SK-N-SH (cell line): Measurements from ENCODE around the gene BCR. TPM values are rescaled to one million over a fixed set of nuclear protein-coding genes. Genes with fewer than 3 reads are reported as not detected.

Experiments
- CTCF ChIA-PET: fragments of 300-600, 350-600 bp; formaldehyde crosslinking; extraction: SDS; loops from one replicate; lab custom pipeline; 2021; lab: Yijun Ruan, JAX
- POLR2A ChIA-PET: fragments of 350-600 bp; sonication (Branson Sonifier 250); formaldehyde crosslinking; extraction: SDS; loops from one replicate; lab custom pipeline; 2020; ENCODE audit warnings: antibody characterized with exemption, inconsistent platforms; lab: Yijun Ruan, JAX
- DNase-seq: peaks from one replicate; pipeline ENCODE4 v3.0.0; 2012
- H2AFZ ChIP-seq: fragments of 200-600 bp; sonication (generic); 2 replicates; pipeline ENCODE4 v1.8.1; 2016; ENCODE audit warnings: antibody characterized with exemption, mild to moderate bottlenecking, low read depth
- H3F3A ChIP-seq: fragments of 200-600 bp; sonication (generic); replicated peaks from 2 replicates; pipeline ENCODE3; 2016; ENCODE audit warnings: antibody characterized with exemption, mild to moderate bottlenecking; ENCODE audit not compliant: insufficient read depth
- H3K27ac ChIP-seq, 2 experiments: fragments of 200-500 bp in 1 of 2; fragments of 200-600 bp in 1 of 2; sonication (Bioruptor generic) in 1 of 2; sonication (generic), shearing (Covaris generic) in 1 of 2; 2 replicates each; pipeline versions ENCODE4 v1.5.1 to v1.6.1; 2014 to 2016; ENCODE audit warnings: low read depth in 2 of 2, inconsistent platforms in 1 of 2, low read length in 1 of 2, mild to moderate bottlenecking in 1 of 2, mixed read lengths in 1 of 2
- H3K27me3 ChIP-seq: fragments of 200-600 bp; sonication (generic), shearing (Covaris generic); 2 replicates; pipeline ENCODE4 v1.6.1; 2016; ENCODE audit warnings: mixed run types; ENCODE audit not compliant: insufficient read depth
- H3K36me3 ChIP-seq, 2 experiments: fragments of 200-500 bp in 1 of 2; fragments of 200-600 bp in 1 of 2; sonication (Bioruptor generic) in 1 of 2; sonication (generic) in 1 of 2; replicated peaks in 1 of 2; 2 replicates each; pipeline versions ENCODE3 to v1.5.1; 2014 to 2016; ENCODE audit warnings: low read length in 1 of 2, mild to moderate bottlenecking in 1 of 2; ENCODE audit not compliant: insufficient read depth in 2 of 2, control insufficient read depth in 1 of 2
- H3K4me1 ChIP-seq, 2 experiments: fragments of 200-500 bp in 1 of 2; fragments of 200-600 bp in 1 of 2; sonication (Bioruptor generic) in 1 of 2; sonication (generic), shearing (Covaris generic) in 1 of 2; 2 replicates each; pipeline versions ENCODE4 v1.5.1 to v1.6.1; 2014 to 2016; ENCODE audit warnings: low read depth in 1 of 2, low read length in 1 of 2, mixed run types in 1 of 2; ENCODE audit not compliant: insufficient read depth in 2 of 2, control insufficient read depth in 1 of 2
- H3K4me2 ChIP-seq: fragments of 200-600 bp; sonication (generic), shearing (Covaris generic); 2 replicates; pipeline ENCODE4 v1.6.1; 2017; ENCODE audit warnings: mixed run types
- H3K4me3 ChIP-seq, 2 experiments: fragments of 200-500 bp in 1 of 2; fragments of 200-600 bp in 1 of 2; sonication (Bioruptor generic) in 1 of 2; sonication (generic), shearing (Covaris generic) in 1 of 2; 2 replicates each; pipeline versions ENCODE4 v1.5.1 to v1.8.1; 2014 to 2016; ENCODE audit warnings: low read depth in 2 of 2, inconsistent platforms in 1 of 2, low read length in 1 of 2, mild to moderate bottlenecking in 1 of 2, mixed read lengths in 1 of 2, moderate library complexity in 1 of 2
- H3K79me2 ChIP-seq: fragments of 200-600 bp; sonication (generic); 2 replicates; pipeline ENCODE4 v1.8.1; 2017; ENCODE audit warnings: mild to moderate bottlenecking; ENCODE audit not compliant: insufficient read depth
- H3K9ac ChIP-seq: fragments of 200-600 bp; sonication (generic); 2 replicates; pipeline ENCODE4 v1.6.1; 2017; ENCODE audit warnings: mixed run types
- H3K9me2 ChIP-seq: fragments of 200-600 bp; sonication (generic); 2 replicates; pipeline ENCODE4 v1.6.1; 2017; ENCODE audit warnings: mixed run types
- H3K9me3 ChIP-seq: fragments of 200-600 bp; sonication (generic); 2 replicates; pipeline ENCODE4 v1.6.1; 2017; ENCODE audit warnings: mixed run types, mild to moderate bottlenecking, moderate library complexity
- H4K20me1 ChIP-seq: fragments of 200-600 bp; sonication (generic); 2 replicates; pipeline ENCODE4 v1.6.1; 2017; ENCODE audit warnings: mild to moderate bottlenecking, mixed run types; ENCODE audit not compliant: insufficient read depth
- ELF1 ChIP-seq: IDR thresholded peaks from 2 replicates; pipeline ENCODE4 v1.4.0; 2012
- EZH2phosphoT487 ChIP-seq: fragments of 200-600 bp; sonication (generic); IDR thresholded peaks from 2 replicates; pipeline ENCODE4 v1.6.1; 2017; ENCODE audit warnings: low read depth, mixed run types, mild to moderate bottlenecking, antibody characterized with exemption, moderate library complexity, borderline replicate concordance
- FOSL2 ChIP-seq: IDR thresholded peaks from 2 replicates; pipeline ENCODE4 v1.4.0; 2012; ENCODE audit warnings: low read depth, mild to moderate bottlenecking, moderate library complexity, borderline replicate concordance
- GATA2 ChIP-seq: sonication (generic); formaldehyde crosslinking; IDR thresholded peaks from 2 replicates; pipeline ENCODE4 v1.5.0; 2020; ENCODE audit warnings: mild to moderate bottlenecking, missing genetic modification reagents
- NRF1 ChIP-seq: IDR thresholded peaks from 2 replicates; pipeline ENCODE4 v1.6.1; 2012; ENCODE audit warnings: low read depth, mild to moderate bottlenecking, low read length
- POLR2AphosphoS5 ChIP-seq: IDR thresholded peaks from 2 replicates; pipeline ENCODE4 v1.6.1; 2012; ENCODE audit warnings: low read depth, low read length
- RAD21 ChIP-seq: IDR thresholded peaks from 2 replicates; pipeline ENCODE4 v1.6.1; 2012; ENCODE audit warnings: mild to moderate bottlenecking, low read length
- SIN3A ChIP-seq: IDR thresholded peaks from 2 replicates; pipeline ENCODE4 v1.6.1; 2012; ENCODE audit warnings: low read depth, mild to moderate bottlenecking, low read length, moderate library complexity, borderline replicate concordance
- TAF1 ChIP-seq: IDR thresholded peaks from 2 replicates; pipeline ENCODE4 v1.6.1; 2012; ENCODE audit warnings: low read depth, mild to moderate bottlenecking, low read length, moderate library complexity, borderline replicate concordance
- TCF12 ChIP-seq: IDR thresholded peaks from 2 replicates; pipeline ENCODE4 v1.4.0; 2012
- YY1 ChIP-seq: IDR thresholded peaks from 2 replicates; pipeline ENCODE4 v1.4.0; 2012; ENCODE audit warnings: low read depth, mild to moderate bottlenecking
- WGBS: methylation state at CpG from one replicate; pipeline ENCODE4 v1.1.6; 2017; ENCODE audit warnings: low lambda C conversion rate; 5-methylcytosine and 5-hydroxymethylcytosine counted together
- polyA plus RNA-seq, 3 experiments: library from polyadenylated mRNA; depleted of rRNA; stranded (reverse); fragments of >200 nt; gene quantifications; 2 replicates each; pipeline ENCODE4 v1.2.3, GENCODE V29; 2012
- TF ChIP-seq, protein P1 (sequence below): IDR thresholded peaks from 2 replicates; pipeline ENCODE4 v1.4.0; 2012; ENCODE audit warnings: low read depth
- TF ChIP-seq, protein P2 (sequence below): IDR thresholded peaks from 2 replicates; pipeline ENCODE4 v1.4.0; 2012; ENCODE audit warnings: low read depth, borderline replicate concordance
- TF ChIP-seq, protein P3 (sequence below): IDR thresholded peaks from 2 replicates; pipeline ENCODE4; 2012
- TF ChIP-seq, protein P4 (sequence below): fragments of 200-600 bp; sonication (generic); IDR thresholded peaks from 2 replicates; pipeline ENCODE4 v1.6.1; 2017; ENCODE audit warnings: antibody characterized with exemption, mild to moderate bottlenecking, moderate library complexity
- TF ChIP-seq, protein P5 (sequence below): IDR thresholded peaks from 2 replicates; pipeline ENCODE4 v1.4.0; 2012; ENCODE audit warnings: low read depth, borderline replicate concordance
- TF ChIP-seq, protein P6 (sequence below): fragments of 150-350 bp; IDR thresholded peaks from 2 replicates; pipeline ENCODE4 v1.6.1; 2017; ENCODE audit warnings: antibody characterized with exemption, low read length, low read depth, borderline replicate concordance
- TF ChIP-seq, protein P7 (sequence below): fragments of 150-350 bp; IDR thresholded peaks from 2 replicates; pipeline ENCODE4 v1.6.1; 2016; ENCODE audit warnings: mild to moderate bottlenecking, low read depth, low read length

BCR gene
- polyA plus RNA-seq, 1 of the 3 experiments (the other 2 are of a cell fraction), result 50.9 TPM

GRCh38 chr22:23278883-23279675 is 98.8 kb downstream of the BCR start:
- DNase-seq, result no peak
- H2AFZ ChIP-seq, result no peak overlapping the region
- H3K27ac ChIP-seq, result peak overlapping the region in 1 of 2 experiments; percentile 44; a peak in 1 of 4 replicates
- 72% methylated on average over 5 of the region's 11 CpGs for WGBS
- H3K4me1 ChIP-seq, result peaks cover 6 to 14% of the 10 kb centered on the region in 2 experiments; a peak in 3 of 4 replicates
- peaks cover 5% of the 10 kb centered on the region for H3F3A ChIP-seq
- H3K9me2 ChIP-seq, result no peaks in the 10 kb centered on the region
- H3K36me3 ChIP-seq, result peaks cover 0 to 32% of the 10 kb centered on the region in 2 experiments
- no peak overlapping the region for H3K4me3 ChIP-seq
- TF ChIP-seq YY1, result no peak
- no peak for TF ChIP-seq TAF1
- no peak for TF ChIP-seq POLR2AphosphoS5
- TF ChIP-seq, protein P1, sequence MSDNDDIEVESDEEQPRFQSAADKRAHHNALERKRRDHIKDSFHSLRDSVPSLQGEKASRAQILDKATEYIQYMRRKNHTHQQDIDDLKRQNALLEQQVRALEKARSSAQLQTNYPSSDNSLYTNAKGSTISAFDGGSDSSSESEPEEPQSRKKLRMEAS, result no peak
- TF ChIP-seq, protein P2, sequence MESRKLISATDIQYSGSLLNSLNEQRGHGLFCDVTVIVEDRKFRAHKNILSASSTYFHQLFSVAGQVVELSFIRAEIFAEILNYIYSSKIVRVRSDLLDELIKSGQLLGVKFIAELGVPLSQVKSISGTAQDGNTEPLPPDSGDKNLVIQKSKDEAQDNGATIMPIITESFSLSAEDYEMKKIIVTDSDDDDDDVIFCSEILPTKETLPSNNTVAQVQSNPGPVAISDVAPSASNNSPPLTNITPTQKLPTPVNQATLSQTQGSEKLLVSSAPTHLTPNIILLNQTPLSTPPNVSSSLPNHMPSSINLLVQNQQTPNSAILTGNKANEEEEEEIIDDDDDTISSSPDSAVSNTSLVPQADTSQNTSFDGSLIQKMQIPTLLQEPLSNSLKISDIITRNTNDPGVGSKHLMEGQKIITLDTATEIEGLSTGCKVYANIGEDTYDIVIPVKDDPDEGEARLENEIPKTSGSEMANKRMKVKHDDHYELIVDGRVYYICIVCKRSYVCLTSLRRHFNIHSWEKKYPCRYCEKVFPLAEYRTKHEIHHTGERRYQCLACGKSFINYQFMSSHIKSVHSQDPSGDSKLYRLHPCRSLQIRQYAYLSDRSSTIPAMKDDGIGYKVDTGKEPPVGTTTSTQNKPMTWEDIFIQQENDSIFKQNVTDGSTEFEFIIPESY, result no peak
- TF ChIP-seq FOSL2, result no peak
- no peak for TF ChIP-seq SIN3A
- TF ChIP-seq RAD21, result no peak
- no peak for TF ChIP-seq ELF1
- TF ChIP-seq, protein P3, sequence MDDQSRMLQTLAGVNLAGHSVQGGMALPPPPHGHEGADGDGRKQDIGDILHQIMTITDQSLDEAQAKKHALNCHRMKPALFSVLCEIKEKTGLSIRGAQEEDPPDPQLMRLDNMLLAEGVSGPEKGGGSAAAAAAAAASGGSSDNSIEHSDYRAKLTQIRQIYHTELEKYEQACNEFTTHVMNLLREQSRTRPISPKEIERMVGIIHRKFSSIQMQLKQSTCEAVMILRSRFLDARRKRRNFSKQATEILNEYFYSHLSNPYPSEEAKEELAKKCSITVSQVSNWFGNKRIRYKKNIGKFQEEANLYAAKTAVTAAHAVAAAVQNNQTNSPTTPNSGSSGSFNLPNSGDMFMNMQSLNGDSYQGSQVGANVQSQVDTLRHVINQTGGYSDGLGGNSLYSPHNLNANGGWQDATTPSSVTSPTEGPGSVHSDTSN, result no peak
- TF ChIP-seq GATA2 (CRISPR knock-in tag), result no peak
- TF ChIP-seq, protein P4, sequence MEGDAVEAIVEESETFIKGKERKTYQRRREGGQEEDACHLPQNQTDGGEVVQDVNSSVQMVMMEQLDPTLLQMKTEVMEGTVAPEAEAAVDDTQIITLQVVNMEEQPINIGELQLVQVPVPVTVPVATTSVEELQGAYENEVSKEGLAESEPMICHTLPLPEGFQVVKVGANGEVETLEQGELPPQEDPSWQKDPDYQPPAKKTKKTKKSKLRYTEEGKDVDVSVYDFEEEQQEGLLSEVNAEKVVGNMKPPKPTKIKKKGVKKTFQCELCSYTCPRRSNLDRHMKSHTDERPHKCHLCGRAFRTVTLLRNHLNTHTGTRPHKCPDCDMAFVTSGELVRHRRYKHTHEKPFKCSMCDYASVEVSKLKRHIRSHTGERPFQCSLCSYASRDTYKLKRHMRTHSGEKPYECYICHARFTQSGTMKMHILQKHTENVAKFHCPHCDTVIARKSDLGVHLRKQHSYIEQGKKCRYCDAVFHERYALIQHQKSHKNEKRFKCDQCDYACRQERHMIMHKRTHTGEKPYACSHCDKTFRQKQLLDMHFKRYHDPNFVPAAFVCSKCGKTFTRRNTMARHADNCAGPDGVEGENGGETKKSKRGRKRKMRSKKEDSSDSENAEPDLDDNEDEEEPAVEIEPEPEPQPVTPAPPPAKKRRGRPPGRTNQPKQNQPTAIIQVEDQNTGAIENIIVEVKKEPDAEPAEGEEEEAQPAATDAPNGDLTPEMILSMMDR, result no peak
- no peak for TF ChIP-seq NRF1
- no peak for TF ChIP-seq TCF12
- TF ChIP-seq, protein P5, sequence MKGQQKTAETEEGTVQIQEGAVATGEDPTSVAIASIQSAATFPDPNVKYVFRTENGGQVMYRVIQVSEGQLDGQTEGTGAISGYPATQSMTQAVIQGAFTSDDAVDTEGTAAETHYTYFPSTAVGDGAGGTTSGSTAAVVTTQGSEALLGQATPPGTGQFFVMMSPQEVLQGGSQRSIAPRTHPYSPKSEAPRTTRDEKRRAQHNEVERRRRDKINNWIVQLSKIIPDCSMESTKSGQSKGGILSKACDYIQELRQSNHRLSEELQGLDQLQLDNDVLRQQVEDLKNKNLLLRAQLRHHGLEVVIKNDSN, result no peak
- TF ChIP-seq EZH2phosphoT487, result no peak
- TF ChIP-seq, protein P6, sequence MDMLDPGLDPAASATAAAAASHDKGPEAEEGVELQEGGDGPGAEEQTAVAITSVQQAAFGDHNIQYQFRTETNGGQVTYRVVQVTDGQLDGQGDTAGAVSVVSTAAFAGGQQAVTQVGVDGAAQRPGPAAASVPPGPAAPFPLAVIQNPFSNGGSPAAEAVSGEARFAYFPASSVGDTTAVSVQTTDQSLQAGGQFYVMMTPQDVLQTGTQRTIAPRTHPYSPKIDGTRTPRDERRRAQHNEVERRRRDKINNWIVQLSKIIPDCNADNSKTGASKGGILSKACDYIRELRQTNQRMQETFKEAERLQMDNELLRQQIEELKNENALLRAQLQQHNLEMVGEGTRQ, result no peak
- TF ChIP-seq, protein P7, sequence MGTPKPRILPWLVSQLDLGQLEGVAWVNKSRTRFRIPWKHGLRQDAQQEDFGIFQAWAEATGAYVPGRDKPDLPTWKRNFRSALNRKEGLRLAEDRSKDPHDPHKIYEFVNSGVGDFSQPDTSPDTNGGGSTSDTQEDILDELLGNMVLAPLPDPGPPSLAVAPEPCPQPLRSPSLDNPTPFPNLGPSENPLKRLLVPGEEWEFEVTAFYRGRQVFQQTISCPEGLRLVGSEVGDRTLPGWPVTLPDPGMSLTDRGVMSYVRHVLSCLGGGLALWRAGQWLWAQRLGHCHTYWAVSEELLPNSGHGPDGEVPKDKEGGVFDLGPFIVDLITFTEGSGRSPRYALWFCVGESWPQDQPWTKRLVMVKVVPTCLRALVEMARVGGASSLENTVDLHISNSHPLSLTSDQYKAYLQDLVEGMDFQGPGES, result no peak
- H3K9me3 ChIP-seq, result no peaks in the 10 kb centered on the region
- no peak overlapping the region for H3K4me2 ChIP-seq
- ChIA-PET POLR2A (no interaction called here), CTCF (interaction anchor here (0.7 to 25.8 kb wide), 4 partner anchors 11 to 104 kb away, joined by 5 to 587 read pairs (median 14); partner anchors contain the start of gene BCR)
- H3K79me2 ChIP-seq, result no peaks in the 10 kb centered on the region
- H3K27me3 ChIP-seq, result no peaks in the 10 kb centered on the region
- H4K20me1 ChIP-seq, result 0 out of 2 replicates have a peak, but pooled peaks cover 3% of the 10 kb centered on the region
- no peak overlapping the region for H3K9ac ChIP-seq
